ENCODE data around the gene IL10.

IL10 gene

DNA sequence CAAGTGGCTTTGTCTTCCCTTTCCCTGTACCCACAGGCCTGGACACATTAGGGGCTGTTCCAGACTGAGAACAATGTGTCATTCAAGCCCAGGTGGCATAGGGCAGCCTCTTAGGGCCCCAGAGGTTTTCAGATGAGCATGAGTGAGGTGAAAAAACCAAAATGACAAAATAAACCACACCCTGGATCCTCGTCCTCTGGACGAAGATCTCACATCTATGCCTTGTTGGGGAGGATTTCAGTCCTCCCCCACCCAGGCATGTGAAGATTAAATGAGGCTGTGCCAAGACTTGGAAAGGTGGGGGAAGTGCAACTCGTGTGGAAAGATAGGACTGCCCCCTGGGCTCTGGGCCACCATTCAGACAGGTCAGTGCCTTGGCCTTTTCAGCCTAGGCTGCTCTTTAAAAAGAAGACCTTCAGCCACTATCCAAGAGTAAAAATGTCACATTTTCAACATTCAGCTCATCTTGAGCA lies 34.5 kb downstream of the IL10 start:
- in situ Hi-C loops (cut with MboI; ENCODE audit: low sequenced_read_pairs), result loop anchor here (5.0 to 10.0 kb wide), 3 partner anchors 70 to 247 kb away; no protein-coding TSS in a partner anchor

DNA sequence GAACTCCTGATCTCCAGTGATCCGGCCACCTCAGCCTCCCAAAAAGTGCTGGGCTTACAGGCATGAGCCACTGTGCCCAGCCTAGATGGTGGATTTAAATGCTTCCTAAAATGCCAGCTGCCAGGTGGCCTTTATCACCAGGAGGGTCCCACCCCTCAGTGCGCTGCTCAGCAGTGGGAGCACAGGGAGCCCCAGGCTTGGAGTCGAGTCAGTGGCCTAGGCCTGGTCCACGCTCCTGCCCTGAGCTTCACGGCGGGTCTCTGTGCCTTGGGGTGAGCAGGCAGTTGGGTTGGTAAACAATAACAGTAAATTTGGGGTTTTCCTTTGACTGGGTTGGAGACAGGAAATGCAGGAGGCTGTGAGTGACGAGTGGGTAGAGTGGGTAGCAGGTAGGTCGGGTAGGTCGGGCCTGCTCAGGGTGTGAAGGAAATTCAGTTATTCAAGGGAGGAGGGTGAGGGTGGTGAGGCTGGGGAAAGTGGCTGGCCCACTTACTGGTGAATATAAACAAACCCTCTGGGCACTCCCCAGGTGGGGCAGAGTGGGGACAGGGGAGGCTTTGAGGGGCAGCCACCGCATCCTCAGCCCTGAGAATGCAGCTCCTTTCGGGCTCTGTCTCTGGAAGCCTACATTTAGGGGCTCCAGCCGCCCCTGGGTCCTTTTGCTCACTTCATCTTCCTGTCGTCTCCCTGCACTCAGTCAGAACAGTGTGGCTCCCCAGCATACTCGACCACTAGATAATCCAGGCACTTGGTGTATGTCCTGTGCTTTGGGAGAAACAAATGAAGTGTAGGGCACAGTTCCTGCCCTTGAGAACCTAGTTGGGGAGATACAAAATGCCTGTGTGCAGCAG lies 35.2 kb downstream of the IL10 start:
- in situ Hi-C loops (cut with MboI; ENCODE audit: low sequenced_read_pairs), result loop anchor here (5.0 to 10.0 kb wide), 3 partner anchors 70 to 248 kb away; no protein-coding TSS in a partner anchor

DNA sequence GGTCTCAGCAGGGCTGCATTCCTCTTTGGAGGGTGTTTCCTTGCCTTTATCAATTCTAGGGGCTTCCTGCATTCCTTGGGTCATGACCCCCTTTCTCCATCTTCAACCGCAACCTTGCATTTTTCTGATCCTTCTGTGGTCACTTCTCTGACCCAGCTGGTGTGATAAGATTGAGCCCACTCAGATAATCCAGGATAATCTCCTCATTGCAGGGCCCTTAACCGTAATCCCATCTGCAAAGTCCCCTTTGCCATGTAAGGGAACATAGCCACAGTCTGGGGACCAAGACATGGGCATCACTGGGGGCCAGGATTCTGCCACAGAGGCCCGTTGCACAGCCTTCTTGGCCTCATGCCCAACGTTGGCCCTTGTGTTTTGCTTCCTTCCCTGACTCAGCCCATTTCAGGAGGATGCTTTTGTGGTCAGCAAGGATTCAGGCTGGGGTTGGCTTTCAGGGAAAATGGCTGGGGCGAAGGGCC lies 36.7 kb downstream of the IL10 start:
- in situ Hi-C loops (cut with MboI; ENCODE audit: low sequenced_read_pairs), result loop anchor here (5.0 to 10.0 kb wide), 3 partner anchors 72 to 249 kb away; no protein-coding TSS in a partner anchor

DNA sequence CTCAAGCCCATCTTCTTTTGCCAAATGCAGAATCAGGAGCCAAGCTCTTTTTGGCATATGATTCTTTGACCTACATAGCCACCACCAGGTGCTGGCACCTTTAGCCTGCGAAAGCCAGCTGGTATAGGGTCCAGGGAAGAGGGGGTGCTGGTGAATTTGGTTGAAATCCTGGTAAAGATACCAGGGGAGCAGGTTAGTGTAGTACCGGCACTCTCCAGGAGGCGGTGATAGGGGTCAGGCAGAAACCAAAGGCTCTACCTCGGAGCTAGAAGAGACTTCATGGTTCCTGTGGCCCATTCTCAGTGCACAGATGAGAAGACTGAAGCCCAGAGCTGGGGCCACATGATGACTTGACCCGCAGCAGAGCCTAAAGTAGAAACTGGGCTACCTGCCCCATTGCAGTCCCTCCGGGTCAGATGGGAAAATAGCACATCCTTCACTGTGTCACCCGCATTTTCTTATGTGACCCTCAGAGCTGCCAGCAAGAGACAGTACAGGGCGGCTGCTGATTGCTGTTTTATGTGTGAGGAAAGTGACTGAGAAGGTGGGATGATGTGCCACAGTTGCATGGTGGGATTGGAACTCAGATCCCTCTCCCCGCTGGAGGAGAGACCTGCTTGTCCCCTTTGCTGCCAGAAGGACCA lies 37.7 kb downstream of the IL10 start:
- in situ Hi-C loops (cut with MboI; ENCODE audit: low sequenced_read_pairs), result loop anchor here (5.0 to 10.0 kb wide), 3 partner anchors 73 to 250 kb away; no protein-coding TSS in a partner anchor

DNA sequence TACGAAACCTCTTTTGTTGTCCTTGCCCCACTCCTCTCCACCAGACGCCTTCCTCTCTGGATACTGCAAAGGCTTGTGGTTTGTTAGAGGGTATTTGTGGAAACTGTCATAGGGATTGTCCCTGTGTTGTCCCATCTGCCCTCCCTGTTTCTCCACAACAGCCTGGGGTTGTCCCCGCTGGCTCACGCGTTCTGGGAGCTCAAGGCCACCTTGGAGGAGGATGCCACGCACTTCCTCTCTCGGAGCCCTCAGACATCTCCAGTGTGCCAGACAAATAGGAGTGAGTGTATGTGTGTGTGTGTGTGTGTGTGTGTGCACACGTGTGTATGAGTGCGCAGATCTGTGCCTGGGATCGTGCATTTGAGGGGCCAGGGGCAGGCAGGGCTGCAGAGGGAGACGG lies 39.3 kb downstream of the IL10 start:
- in situ Hi-C loops (cut with MboI; ENCODE audit: low sequenced_read_pairs), result loop anchor here (10.0 kb wide), 2 partner anchors 182 to 252 kb away; no protein-coding TSS in a partner anchor

DNA sequence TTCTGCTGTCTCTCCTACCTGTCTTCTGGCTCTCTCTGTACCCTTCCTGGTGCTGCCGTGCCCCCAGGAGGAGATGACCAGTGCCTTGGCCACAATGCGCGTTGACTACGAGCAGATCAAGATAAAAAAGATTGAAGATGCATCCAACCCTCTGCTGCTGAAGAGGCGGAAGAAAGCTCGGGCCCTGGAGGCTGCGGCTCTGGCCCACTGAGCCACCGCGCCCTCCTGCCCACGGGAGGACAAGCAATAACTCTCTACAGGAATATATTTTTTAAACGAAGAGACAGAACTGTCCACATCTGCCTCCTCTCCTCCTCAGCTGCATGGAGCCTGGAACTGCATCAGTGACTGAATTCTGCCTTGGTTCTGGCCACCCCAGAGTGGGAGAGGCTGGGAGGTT lies 39.8 kb downstream of the IL10 start:
- in situ Hi-C loops (cut with MboI; ENCODE audit: low sequenced_read_pairs), result loop anchor here (10.0 kb wide), 2 partner anchors 182 to 252 kb away; no protein-coding TSS in a partner anchor

DNA sequence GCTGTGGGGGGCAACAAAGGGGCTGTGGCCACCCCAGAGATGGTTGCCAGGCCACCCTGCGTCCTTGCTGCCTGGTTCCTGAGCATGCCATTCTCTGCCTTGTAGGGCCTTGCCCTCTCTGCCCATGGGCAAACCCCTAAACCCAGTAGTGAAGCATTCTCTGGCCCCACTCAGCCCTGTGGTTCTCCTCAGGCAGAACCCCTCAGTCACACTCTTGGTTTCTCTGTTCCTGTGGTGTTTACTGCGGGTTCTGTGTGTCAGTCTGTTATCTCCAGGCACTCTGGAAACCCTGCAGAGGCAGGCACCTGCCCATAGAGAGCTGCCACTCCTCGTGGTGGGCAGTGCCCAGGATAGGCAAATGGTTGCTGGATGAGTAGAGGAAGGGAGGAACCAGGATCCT lies 42.8 kb downstream of the IL10 start:
- in situ Hi-C loops (cut with MboI; ENCODE audit: low sequenced_read_pairs), result no loop called here

DNA sequence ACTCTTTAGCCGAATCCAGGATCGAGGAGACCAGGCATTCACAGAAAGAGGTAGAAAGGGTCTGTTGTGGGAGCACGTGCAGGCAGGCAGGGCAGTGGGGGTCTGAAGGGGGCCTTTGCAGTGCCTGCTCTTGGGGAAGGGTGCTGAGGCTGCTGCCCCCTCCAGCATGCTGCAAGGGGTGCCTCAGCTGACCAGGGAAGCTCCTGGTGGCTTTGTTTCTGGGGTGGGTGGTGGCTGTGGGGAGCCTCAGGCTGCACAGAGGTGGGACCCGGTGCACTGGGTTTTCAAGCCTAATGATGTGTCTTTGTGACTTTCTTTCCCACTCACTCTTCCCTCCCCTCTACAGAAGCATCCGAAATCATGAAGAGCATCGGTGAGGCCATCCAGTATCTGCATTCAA lies 43.2 kb downstream of the IL10 start:
- in situ Hi-C loops (cut with MboI; ENCODE audit: low sequenced_read_pairs), result no loop called here

DNA sequence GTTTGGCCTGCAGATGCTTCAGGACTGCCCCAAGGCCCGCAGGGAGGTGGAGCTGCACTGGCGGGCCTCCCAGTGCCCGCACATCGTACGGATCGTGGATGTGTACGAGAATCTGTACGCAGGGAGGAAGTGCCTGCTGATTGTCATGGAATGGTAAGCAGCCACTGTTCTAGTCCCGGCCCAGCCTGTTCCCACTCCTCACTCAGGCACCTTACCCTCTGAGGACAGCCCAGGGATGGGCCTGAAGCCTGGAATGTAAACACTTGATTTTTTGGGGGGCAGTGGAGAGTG lies 43.7 kb downstream of the IL10 start:
- in situ Hi-C loops (cut with MboI; ENCODE audit: low sequenced_read_pairs), result no loop called here

DNA sequence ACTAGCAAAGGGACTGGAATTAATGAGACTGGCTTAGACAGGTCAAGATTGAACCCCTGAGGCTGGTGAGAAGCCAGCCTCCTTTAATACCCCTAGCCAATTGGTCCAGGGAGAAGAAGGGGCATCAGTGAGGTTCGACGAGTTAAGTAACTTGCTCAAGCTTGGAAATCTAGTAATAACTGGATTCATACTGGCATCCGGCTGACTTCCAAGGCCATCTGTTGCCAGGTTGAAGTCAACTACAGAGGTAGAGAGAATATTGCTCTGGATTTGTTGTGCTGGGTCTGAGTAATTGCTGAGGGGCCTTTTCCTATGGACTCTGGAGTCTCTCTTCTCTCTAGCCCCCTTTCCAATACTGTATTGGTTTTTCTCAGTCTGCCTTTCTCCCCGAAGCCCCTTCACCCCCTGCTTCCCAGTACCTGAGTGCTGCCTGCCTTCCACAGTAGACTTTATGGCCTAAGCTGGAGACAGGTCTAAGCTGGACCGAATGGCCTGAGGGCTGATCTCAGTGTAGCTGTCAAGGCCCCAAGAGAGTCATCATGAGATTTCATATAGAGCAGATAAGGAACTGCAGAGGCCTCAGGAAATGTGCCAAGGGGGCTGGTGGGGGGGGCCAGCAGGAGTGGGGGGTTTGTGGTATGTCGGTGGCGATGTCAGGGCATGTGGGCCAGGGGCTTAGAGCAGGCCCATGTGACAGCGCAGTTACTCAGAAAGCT lies 44.2 kb downstream of the IL10 start:
- in situ Hi-C loops (cut with MboI; ENCODE audit: low sequenced_read_pairs), result no loop called here

DNA sequence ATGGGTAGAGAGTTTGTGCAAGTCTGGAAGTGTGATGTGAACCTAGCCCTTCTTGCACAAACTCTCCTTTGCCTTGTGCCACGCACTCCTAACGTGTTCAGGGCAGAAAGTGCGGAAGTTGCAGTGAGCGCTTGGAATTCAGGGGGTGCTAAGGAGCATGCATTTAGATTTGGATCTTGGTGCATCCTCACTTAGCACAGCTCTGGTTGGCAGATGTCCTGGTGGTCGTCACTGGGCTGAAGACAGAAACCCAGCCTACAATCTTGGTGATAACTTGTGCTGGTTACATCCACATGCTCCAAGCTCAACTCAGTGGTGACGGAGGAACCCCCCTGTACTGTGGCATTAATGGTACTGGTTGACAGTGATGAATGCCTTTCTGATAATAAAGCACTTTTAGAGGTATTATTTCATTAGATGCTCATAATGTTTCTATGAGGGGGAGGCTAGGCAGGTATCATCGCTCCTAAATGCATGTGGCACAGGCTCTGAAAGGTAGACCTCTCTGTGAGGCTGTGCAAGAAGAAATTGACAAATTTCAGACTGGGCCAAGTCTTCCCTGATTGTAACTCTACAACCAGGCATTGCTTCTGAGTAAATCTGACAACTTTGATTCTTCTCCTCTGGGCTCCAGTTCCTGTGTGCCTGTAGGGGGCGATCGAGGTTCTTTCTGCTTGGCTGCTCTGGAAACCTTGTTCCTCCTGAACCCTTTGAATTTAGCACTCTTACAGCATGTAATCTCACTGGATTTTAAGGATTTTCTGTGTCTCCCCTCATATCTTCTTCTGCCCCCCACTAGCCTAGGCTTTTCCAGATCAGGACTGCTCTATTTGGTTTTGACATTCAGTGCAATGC lies 47.0 kb downstream of the IL10 start:
- in situ Hi-C loops (cut with MboI; ENCODE audit: low sequenced_read_pairs), result no loop called here

DNA sequence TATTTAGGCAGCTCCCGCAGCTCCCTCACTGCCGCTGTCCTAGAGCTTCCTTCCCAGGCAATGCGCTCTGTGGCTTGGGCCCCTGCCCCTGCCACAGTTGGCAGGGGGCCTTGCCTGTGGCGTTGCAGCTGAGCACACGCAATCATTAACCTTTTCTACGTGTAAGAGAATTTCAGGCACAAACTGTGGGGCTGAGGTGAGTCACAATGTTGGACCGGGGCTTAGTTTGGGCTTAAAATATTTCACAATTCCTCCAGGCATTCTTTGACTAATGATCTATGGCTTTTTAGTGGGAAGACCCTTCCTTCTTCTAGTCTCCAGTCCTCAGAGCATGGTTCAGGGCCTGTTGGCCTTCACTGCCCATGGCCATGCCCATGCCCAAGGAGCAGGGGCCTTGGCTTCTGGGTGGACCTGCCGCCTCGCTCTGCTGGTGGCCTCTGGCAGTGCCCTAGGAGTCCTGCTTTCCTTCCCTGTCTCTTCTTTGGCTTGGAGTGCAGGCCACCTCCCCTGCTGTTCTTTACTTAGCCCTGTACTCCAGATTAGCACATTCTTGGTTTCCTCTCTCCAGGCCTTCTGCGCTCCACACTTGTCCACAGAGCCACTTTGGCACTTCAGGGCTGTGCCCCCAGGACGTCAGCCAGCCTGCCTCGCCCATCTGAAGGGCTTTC lies 48.4 kb downstream of the IL10 start:
- in situ Hi-C loops (cut with MboI; ENCODE audit: low sequenced_read_pairs), result no loop called here

DNA sequence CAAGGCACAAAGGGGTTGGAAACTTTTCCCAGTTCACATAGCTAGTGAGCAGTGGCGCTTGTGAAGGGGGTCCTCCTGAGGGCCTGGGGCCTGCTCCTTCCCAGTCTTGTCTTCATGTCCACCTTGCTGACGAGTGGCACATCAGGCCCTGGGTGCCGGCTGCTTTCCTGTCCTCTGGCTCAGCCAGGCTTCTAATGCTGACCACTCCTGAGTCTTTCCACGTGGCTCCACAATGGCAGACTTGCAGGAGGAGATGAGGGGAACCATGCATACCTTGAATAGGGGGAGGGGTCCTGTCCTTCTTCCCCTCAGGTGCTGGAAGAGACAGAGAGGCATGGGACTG lies 48.9 kb downstream of the IL10 start:
- in situ Hi-C loops (cut with MboI; ENCODE audit: low sequenced_read_pairs), result no loop called here

DNA sequence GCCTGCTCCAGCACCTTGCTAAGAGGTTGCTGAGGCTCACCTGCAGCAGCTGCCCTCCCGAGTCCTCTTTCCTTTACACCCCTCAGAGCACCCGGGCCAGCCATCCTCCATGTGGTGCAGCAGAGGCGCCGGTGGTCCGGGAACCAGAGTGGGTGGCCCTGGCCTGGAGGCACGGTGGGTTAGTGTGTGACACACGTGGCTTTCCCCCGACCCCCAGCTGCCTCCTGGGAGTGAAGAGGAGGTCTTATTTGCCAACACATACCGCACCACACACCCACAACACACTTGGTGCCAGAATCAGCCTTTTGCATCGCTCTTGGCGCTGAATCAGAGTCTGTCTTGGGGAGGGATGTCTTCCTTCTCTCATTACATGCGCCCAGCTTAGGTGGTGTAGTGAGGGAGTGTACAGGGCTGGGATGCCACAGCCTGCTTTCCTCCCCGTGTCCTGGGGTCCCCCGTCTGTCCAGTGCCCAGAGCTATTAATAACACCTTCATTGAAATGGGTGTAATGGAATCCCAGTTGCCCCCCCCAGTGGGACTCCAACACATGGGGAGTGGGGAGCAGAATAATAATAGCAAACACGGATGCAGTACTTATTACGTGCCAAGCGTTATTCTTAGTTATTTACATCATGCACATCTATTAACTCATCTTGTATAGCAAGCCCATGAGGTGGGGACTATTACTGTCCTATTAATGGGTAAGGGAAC lies 49.4 kb downstream of the IL10 start:
- in situ Hi-C loops (cut with MboI; ENCODE audit: low sequenced_read_pairs), result no loop called here

DNA sequence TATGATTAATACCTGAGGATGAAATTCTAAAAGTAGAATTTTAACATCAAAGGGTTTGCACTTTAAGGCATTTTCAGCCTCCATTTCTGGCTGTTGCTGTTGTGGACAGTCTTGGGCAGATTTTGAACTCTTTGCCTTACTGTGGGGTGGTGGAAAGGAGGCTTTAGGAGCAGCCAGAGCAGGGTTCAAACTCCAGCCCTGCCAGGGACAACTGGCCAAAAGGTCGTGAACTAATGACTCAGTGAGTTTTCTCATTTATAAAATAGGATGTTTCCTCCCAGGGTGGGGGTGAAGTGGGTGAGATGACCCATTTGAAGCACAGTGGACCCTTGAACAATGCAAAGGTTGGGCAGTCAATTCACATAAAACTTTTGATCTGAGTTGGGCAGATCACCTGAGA lies 50.8 kb downstream of the IL10 start:
- in situ Hi-C loops (cut with MboI; ENCODE audit: low sequenced_read_pairs), result no loop called here

DNA sequence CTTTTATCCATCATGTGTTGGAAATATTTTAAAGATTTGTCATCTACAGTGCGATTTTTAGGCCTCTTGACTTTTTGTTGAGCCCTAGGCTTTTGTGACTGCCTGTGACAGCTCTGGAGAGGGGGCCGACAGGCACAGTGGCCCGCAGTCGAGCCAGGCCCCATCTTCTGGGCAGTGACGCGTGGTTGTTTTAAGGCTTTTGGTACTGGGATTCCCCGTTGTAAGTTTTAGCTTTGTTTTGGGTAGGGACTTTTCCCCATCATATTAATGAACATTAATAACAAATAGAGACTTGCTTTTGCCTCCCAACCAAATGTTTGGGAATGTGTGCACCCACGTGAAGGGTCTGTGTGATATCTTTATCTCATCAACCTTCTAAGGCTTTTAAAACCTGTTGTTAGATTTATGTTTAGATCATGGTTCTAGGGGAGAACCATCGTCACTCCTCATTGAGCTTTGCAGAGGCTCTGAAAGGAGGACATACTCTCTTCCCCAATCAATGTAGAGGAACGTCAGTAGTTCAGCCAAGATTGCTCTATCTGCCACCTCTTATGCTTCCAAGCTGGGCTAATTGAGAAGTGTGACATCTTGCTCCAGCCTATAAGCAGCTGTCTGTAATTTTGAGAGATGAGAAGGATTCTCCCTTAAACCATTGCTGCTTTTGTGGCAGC lies 53.0 kb downstream of the IL10 start:
- in situ Hi-C loops (cut with MboI; ENCODE audit: low sequenced_read_pairs), result no loop called here

DNA sequence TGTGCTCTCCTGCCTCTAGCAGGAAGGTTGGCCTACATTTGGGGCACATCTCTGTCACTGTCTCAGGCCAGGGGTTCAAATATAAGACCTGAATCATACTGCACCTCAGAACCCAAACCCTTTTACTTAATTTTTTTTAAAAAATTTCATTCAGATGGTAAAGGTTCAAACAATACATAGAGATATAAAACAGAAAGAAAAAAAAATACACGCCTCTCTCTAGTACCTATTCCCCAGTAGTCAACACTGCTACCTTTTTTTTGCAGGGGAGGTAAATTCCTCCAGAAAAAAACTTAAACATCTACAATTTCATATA lies 54.7 kb downstream of the IL10 start:
- in situ Hi-C loops (cut with MboI; ENCODE audit: low sequenced_read_pairs), result no loop called here

All from HL-60/S4 (cell line).